GM18858 (cell line): Measurements from ENCODE around the gene DNAJC28.
"Not testable (repeated sequence)": the region's sequence is repeated elsewhere in the genome, so short reads cannot be mapped to it uniquely, and the experiment has no call there.

Experiments
- ATAC-seq: cut with Tn5 transposase; IDR thresholded peaks from one replicate; pipeline ENCODE4 v1.9.1; 2021; ENCODE audit not compliant: unreplicated experiment

The DNAJC28 gene

DNA sequence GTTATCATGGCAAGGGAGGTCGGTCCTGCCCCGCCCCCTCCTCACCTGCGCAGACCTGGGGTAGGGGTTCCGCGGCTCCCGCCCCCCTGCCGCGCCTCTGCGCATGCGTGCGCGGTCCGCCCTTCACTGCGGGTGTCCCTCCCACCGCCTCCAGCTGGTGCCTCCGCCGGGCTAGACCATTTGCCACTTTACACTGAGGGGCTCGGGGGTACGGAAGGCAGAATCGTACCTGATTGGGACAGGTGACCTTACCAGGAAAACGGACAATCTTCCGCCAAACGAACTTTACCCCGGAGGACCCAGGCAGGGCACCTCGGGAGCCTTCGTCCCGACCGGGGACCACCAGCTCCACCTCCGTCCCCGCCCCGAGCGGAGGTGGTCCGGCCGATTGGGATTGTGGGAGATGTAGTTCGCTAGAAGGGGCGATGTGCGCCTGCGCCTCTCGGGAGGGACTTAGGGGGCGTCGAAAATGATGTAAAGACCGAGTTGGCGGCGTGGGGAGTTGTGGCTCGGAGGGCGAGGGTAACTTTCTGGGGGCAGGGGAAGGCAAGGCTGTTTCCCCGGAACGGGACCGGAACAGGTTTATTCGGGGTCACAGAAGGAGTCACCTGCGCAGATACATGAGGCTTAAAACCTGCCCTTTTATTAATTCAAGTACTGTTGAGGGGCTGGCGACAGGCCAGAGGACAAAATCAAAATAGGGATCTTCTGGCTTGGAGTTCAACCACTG is at the start of gene DNAJC28:
Gene DNAJC28, minus strand, starts transcription at position 344 of the 730 bp plus-strand sequence. CDS start 2,323 bp downstream, outside the sequence.
- peak; percentile 95 for ATAC-seq

DNA sequence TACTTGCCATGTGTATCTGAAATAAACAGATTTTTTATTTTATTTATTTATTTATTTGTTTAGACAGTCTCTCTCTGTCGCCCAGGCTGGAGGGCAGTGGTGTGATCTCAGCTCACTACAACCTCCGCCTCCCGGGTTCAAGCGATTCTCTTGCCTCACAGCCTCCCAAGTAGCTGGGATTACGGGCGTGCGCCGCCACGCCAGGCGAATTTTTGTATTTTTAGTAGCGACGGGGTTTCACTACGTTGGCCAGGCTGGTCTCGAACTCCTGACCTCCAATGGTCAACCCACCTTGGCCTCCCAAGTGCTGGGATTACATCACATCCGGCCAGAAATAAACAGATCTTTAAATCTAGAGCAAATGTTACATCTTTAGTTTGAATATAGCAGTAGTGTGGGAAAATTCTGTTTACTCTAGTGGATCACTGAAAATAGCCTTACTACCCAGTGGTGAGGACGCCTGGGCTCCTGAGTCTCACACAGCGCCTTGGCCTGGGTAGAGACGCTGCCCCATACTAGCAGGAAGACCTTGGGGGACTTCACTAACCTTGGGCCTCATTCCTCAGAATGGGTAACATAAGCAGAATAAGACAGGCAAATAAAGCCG is 49.7 kb upstream of the DNAJC28 start:
- ATAC-seq = no peak

- no peak for ATAC-seq
Measured at GRCh38 chr21:33540711-33541104, 49.2 kb upstream of the DNAJC28 start.

- no peak for ATAC-seq
Measured at GRCh38 chr21:33539616-33540015, 48.1 kb upstream of the DNAJC28 start.

- ATAC-seq = no peak
Measured at GRCh38 chr21:33537212-33537611, 45.7 kb upstream of the DNAJC28 start.

DNA sequence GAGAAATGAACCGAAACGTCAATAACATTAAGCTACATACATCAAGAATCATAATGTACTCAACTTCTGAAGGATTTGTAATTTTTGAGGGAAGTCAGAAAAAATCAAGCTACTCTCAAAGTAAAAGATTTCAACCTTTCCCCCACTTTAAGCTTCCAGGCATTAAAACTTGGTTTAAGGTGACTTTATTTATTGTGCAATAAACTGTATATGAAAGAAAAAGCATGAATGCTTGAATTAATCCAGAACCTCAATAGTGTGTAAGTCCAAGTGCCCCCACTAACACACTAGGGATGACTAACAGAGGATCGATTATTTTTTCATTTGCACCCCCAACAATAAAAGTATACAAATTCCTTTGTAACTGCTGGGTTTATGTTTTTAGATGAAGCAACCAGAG is 39.5 kb upstream of the DNAJC28 start:
- ATAC-seq = no peak

DNA sequence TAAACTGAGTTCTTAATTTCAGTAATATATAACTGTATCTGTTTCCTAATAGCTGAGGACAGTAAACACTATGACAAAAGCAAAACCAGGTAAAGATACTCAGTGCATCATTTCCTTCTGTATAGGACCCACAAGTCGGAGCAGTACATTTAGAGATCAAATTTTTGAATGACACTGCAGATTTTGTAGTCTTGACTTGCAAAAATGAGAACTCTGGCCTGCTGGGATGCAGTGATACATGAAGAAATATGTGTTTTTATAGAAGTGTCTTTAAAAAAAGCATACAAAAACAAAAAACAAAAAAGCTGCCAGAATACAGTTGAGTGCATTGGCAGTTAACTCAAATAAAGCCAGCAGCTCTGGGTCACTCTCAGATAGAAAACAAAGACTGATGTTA is 31.4 kb upstream of the DNAJC28 start:
- ATAC-seq = no peak

DNA sequence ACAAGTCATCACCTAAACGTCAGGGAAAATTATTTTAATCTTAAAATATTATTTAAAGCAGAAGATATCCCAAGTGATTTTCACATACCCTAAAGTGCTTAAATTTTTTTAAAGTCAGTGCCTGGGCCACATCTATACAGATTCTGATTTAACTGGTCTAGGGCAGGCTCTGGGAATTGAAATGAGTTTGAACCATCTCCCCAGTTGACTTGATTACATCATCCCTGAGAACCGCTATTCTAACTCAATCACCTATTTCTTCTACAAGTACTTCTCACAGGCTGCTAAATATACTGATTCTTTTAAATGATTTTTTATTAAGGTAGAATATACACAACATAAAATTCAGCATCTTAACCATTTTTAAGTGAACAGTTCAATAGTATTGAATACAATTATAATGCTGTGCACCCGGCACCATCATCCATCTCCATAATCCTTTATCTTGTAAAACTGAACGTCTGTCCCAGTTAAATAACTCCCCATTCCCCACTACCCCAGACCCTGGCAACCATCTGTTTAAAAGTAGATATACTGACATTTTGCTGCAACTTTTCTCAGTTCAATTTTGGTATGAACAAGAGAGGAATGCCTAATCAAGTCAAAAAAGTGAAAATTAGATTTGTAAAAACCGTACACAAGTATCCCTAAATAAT is 30.9 kb upstream of the DNAJC28 start:
- no peak for ATAC-seq

GRCh38 chr21:33518899-33519298 is 27.4 kb upstream of the DNAJC28 start:
- no peak for ATAC-seq

DNA sequence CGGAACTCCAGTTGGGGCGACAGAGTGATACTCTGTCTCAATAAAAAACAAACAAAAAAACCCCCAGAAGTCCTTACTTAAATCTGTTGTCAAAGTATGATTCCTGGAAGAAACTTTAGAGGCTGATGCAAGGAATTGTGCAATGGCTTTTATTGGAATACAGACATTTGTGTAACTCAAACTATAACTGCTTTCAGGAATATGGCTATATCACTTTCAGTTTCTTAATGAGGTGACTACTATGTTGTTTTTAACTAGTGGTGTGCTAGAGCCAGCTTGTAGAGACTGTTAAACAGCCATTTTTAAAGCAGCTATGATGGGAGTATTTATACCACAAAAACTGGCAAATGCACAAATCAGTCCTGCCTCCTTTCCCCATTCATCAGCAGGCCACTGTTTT is 22.7 kb upstream of the DNAJC28 start:
- ATAC-seq = no peak

DNA sequence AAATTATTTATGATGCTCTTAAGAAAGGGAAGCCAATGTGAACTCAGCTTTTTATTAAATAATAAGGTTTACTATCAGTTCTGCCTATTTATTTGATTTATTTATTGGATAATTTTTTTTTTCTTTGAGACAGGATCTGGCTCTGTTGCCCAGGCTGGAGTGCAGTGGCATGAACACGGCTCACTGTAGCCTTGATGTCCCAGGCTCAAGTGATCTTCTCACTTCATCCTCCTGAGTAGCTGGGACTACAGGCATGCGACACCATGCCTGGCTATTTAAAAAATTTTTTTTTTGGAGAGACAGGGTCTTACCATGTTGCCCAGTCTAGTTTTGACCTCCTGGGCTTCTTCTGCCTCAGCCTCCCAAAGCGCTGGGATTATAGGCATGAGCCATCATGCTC is 21.0 kb upstream of the DNAJC28 start:
- no peak for ATAC-seq

DNA sequence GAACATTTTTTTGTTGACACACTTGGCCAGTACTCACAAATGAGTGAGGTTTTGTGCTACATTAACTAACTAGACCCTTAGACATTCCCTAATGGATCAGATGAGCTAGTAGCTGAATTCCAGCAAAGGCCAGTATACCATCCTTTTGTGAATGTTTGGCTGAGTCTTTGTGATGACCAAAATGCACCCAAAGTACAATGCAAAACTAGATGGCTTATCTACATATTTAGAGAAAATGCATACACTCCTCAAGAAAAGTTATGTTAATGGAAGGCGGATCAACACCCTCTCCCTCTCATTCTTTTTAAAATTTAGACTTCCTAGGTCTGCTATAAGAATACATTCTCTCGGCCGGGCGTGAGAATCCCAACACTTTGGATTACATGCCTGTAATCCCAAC is 20.1 kb upstream of the DNAJC28 start:
- ATAC-seq = no peak

- no peak for ATAC-seq
Measured at GRCh38 chr21:33510826-33511225, 19.3 kb upstream of the DNAJC28 start.

DNA sequence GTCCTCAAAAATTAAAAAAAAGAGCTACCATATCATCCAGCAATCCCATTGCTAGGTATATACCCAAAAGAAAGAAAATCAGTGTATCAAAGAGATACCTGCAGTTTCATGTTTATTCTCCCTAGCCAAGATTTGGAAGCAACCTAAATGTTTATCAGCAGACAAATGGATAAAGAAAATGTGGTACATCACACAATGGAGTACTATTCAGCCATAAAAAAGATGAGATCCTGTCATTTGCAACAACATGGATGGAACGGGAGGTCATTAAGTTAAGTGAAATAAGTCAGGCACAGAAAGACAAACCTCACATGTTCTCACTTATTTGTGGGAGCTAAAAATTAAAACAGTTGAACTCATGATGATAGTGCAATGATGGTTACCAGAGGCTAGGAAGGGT is 15.5 kb upstream of the DNAJC28 start:
- not testable (repeated sequence) for ATAC-seq

- no peak for ATAC-seq
Measured at GRCh38 chr21:33505833-33506232, 14.3 kb upstream of the DNAJC28 start.

GRCh38 chr21:33496345-33496744 is 4.8 kb upstream of the DNAJC28 start:
- ATAC-seq = no peak

DNA sequence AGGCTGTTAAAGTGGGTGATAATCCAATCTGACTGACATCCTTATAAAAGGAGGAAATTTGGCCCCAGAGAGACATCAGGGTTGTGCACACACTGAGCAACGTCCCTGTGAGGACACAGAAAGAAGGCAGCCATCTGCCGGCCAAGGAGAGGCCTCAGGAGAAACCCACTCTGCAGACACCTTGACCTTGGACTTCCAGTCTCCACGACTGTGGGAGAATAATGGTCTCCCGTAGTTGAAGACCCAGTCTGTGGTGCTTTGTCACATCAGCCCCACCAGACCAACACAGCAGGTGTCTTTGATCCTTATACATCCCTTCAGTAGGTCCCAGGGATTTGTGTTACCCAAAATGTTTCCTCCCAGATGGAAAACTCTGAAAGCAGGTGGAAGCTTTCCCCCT is 4.2 kb upstream of the DNAJC28 start:
- ATAC-seq = no peak

DNA sequence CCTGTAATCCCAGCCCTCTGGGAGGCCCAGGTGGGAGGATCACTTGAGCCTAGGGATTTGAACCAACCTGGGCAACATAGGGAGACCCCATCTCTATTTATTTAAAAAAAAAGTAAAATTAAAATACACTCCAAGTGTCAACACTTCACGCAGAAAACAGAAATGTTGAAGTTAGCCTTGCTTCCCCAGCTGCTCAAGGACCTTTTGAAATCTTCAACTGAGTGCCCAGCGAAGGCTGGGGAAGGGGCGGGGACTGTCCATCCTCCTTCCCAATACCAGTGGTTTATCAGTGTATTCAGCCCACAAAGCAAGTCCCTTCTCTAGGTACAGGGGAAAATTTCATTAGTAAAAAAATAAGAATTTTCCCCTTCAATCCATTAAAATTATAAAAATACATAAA is 2.2 kb upstream of the DNAJC28 start:
- no peak for ATAC-seq

DNA sequence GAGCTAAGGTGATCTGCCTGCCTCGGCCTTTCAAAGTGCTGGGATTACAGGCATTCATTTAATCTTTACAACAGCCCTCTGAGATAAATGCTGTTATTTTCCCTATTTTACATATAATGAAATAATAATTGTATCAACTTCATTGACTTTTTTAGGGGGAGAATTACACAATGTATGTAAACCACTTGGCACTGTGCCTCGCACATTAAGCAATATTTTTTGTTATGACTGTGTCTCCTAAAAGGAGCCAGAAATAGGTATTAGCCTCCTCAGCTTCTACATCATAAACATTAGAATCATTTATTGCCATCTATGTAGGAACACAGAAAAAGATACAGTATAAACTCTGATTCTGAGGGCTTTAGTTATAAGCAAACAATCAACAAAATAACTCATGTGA is 1.1 kb upstream of the DNAJC28 start:
- no peak for ATAC-seq

GRCh38 chr21:33490991-33491372 is 534 bp downstream of the DNAJC28 start:
- no peak for ATAC-seq

DNA sequence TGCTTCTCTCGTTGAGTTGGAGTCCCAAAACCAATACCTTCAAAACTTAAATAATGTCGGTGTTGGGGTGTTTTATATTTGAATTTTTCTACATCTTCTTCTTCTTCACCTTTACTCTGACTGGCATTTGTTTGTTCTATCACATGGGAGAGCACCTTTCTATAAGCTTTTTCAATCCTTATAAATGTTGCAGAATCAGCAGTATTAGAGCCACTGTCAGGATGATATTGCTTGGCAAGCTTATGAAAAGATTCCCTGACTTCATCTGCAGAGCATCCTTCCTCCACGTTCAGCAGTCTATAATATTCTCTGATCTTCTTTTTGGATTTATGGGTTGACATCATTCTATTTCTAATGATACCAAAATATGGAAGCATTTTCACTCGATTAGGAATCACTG is 2.6 kb downstream of the DNAJC28 start:
- no peak for ATAC-seq

GRCh38 chr21:33487996-33488395 is 3.5 kb downstream of the DNAJC28 start:
- no peak for ATAC-seq
